ENCODE measurements around the gene TEX54. TPM values are rescaled to one million over a fixed set of nuclear protein-coding genes. Genes with fewer than 3 reads are reported as not detected.
A peak's percentile ranks its signal among the peaks of the same experiment; 100 is the strongest.

TEX54 gene
- total and polyA plus RNA-seq, 2 of the 13 experiments (the other 11 are each of a cell fraction or from before 2014, with no cell fraction given), result not detected

GRCh38 chr11:62786318-62787004 lies 46.2 kb downstream of the TEX54 start (continued):
- TF ChIP-seq NFE2L1 (CRISPR knock-in tag; IDR thresholded peaks at IDR 0.05; ENCODE audit: borderline replicate concordance) (no peak), SMC3 (IDR thresholded peaks at IDR 0.05; ENCODE audit: low read length) (peak; percentile 53; the same call in 1 of the 2 replicates), KDM1A (CRISPR knock-in tag; IDR thresholded peaks at IDR 0.05) (no peak), ZNF670 (CRISPR knock-in tag; IDR thresholded peaks at IDR 0.05; ENCODE audit: borderline replicate concordance) (no peak), HNRNPLL (IDR thresholded peaks at IDR 0.05; ENCODE audit: low read depth, low read length, poor library complexity, severe bottlenecking) (peak; percentile 83), MAF1 (CRISPR knock-in tag; IDR thresholded peaks at IDR 0.05; ENCODE audit: borderline replicate concordance) (no peak), PBX2 (CRISPR knock-in tag; IDR thresholded peaks at IDR 0.05) (no peak), SAP130 (CRISPR knock-in tag; IDR thresholded peaks at IDR 0.05; ENCODE audit: low read depth) (peak; percentile 55; the same call in 1 of the 2 replicates), CEBPB (IDR thresholded peaks at IDR 0.05; ENCODE audit: borderline replicate concordance, low read depth, low read length) (no peak), U2AF1 (optimal IDR thresholded peaks at IDR 0.05; ENCODE audit: low read depth, low read length) (no peak), ZMAT5 (CRISPR knock-in tag; IDR thresholded peaks at IDR 0.05; ENCODE audit: borderline replicate concordance, low read depth) (no peak), ZGPAT (CRISPR knock-in tag; IDR thresholded peaks at IDR 0.05) (no peak), NR2F2 (IDR thresholded peaks at IDR 0.05; ENCODE audit: borderline replicate concordance, low read depth) (no peak), TSC22D2 (CRISPR knock-in tag; IDR thresholded peaks at IDR 0.05; ENCODE audit: borderline replicate concordance) (no peak), FOXP4 (CRISPR knock-in tag; IDR thresholded peaks at IDR 0.05) (peak; percentile 30; the same call in 1 of the 2 replicates), ZKSCAN5 (CRISPR knock-in tag; IDR thresholded peaks at IDR 0.05) (no peak), GRHL1 (CRISPR knock-in tag; conservative IDR thresholded peaks at IDR 0.05) (no peak), ZSCAN9 (CRISPR knock-in tag; IDR thresholded peaks at IDR 0.05; ENCODE audit: borderline replicate concordance) (no peak), ZNF207 (IDR thresholded peaks at IDR 0.05; ENCODE audit: borderline replicate concordance) (no peak), ZNF12 (CRISPR knock-in tag; IDR thresholded peaks at IDR 0.05) (no peak), TAF1 (CRISPR knock-in tag; IDR thresholded peaks at IDR 0.05) (no peak)
